Activated CD4-positive, alpha-beta T cell treated with anti-CD3 and anti-CD28 coated beads, Interleukin-10, Interleukin-2, amounts not matched to agents 100 ng/mL and 50 ng/mL, durations not matched to agents 16 hours and 8 hours (primary cell): ENCODE results near the gene ALG2.
"Not testable (repeated sequence)": the region's sequence is repeated elsewhere in the genome, so short reads cannot be mapped to it uniquely, and the experiment has no call there.

Experiments used
- DNase-seq: peaks from one replicate; pipeline ENCODE4 v3.0.0-alpha.2; 2020

The ALG2 gene

DNA sequence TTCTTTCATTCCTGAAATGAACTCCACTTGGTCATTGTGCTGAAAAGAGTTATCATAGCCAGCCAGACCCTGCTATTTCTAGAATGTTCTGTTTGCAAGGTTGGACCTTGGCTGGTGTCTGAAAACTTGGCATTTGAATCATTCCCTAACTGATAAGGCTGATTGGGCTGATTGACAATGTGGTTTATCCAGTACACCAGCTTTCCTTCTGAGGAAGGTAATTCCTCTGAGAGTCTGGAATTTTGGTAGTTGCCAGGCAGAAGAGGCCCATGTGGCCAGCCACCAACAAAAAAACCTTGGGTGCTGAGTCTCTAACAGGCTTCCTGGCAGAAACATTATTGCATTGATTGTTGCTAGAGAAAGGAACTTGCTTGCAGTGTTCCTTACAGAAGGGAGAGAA is 15.6 kb upstream of the ALG2 start:
- no peak for DNase-seq

GRCh38 chr9:99235926-99236634 is 14.3 kb upstream of the ALG2 start:
- DNase-seq: peak; percentile 75

DNA sequence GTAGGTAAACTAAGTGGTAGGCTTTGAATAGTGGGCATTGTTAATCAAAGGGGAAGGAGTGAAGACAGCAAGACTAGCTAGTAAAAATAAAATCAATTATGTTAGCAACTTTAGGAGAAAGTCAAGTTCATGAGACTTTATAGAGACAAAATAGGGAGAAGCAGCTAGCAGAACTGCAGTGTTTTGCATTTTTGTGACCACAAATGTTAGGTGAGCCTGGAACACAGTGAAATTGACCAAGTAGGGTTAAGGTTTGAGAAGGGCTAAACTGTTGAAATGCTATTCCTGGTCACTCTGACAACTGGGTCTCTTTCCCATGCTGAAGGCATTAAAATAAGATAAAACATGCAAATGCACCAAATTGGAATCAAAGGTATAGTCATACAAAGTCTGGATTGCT is 13.3 kb upstream of the ALG2 start:
- no peak for DNase-seq

GRCh38 chr9:99234618-99235017 is 12.9 kb upstream of the ALG2 start:
- DNase-seq: no peak

GRCh38 chr9:99231711-99232110 is 10.0 kb upstream of the ALG2 start:
- DNase-seq: peak; percentile 44

GRCh38 chr9:99230206-99230605 is 8.5 kb upstream of the ALG2 start:
- DNase-seq: no peak

GRCh38 chr9:99226054-99226453 is 4.3 kb upstream of the ALG2 start:
- DNase-seq: no peak

DNA sequence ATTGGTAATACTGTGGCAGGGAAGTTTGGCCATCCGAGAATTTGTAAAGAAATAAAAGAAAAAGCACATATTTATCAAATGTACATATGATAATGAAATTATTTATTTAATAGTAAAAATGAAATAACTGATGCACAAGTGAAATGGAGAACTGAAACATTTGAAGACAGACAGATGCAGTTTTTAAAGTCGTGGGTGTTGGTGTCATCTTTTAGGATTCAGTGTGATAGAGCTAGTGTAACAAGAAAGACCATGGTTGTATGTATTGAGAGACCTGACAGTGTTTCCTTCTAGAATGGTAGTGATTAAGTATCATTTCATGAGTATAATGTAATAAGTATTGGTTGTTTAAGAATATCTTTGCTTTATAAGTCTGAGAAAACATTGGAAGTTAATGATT is 2.7 kb upstream of the ALG2 start:
- DNase-seq: no peak

GRCh38 chr9:99222416-99223270 is 901 bp upstream of the ALG2 start:
- no peak for DNase-seq

GRCh38 chr9:99221266-99221620 is 499 bp downstream of the ALG2 start:
- no peak for DNase-seq

DNA sequence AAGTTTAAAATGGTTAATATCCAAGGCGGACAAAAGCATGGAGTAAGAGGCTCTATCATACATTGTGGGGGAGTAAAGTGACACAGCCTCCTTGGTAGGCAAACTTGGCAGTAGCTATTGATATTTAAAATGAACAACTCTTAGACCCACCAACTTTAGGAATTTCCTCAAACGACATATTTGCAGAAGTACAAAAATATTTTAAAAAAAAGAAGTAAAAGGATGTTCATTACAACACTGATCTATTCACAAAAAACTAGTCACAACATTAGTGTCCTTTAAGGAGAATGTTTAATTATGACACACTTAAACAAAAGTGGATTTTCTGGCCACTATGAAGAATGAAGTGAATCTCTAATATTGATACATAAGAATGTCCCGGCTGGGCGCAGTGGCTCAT is 1.7 kb downstream of the ALG2 start:
- DNase-seq: no peak

- no peak for DNase-seq
Measured at GRCh38 chr9:99216073-99216472, 5.7 kb downstream of the ALG2 start.

DNA sequence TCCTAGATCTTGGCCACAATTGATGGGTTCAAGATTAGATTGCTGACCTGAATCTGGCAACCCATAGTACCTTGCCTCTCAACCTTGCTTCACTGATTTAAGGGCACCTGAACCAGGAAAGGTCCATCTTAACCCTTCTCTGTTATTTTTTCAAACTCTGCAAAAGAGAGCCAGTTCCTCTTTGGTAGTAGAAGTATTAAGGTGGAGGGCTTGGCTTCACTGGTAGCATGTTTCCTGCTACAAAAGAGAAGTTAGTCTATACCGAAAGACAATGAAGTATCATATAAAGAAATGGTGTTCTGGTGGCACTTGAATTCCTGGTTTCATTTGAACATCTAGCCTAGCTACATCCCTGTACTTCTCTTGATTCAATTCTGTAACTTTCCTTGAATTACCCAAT is 8.5 kb downstream of the ALG2 start:
- DNase-seq: no peak

GRCh38 chr9:99211746-99212145 is 10.0 kb downstream of the ALG2 start:
- no peak for DNase-seq

DNA sequence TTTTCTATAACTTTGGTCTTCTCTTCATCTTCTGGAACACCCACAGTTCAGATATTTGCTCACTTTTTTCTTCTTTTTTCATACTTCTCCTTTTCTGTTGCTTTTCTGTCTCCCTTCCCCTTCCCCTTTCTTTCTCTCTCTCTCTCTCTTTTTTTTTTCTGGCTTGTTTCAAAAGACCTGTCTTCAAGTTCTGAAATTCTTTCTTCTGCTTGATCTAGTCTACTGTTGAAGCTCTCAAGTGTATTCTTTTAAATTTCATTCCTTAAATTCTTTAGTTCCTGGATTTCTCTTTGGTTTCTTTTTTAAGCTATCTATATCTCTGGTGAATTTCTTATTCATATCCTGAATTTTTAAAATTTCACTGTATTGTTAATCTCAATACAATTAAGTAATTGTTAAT is 11.2 kb downstream of the ALG2 start:
- no peak for DNase-seq

DNA sequence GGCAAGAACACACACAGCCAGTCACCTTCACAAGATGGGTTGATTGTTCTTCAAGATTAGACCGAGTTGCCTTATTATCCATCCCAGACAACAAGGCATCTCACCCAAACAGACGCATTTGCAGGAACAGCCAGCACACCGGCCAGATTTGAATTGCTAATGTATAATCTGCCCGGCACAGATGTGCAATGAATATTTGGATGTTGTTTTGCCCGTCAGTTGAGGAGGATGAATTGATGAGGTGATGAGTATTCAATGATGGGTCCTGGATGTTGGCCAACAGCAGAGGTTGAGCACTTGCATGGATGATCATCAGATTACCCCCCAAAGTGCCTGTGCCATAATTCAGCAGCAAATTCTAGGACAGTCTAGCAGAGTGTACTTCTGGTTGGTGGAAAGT is 20.1 kb downstream of the ALG2 start:
- DNase-seq: no peak

DNA sequence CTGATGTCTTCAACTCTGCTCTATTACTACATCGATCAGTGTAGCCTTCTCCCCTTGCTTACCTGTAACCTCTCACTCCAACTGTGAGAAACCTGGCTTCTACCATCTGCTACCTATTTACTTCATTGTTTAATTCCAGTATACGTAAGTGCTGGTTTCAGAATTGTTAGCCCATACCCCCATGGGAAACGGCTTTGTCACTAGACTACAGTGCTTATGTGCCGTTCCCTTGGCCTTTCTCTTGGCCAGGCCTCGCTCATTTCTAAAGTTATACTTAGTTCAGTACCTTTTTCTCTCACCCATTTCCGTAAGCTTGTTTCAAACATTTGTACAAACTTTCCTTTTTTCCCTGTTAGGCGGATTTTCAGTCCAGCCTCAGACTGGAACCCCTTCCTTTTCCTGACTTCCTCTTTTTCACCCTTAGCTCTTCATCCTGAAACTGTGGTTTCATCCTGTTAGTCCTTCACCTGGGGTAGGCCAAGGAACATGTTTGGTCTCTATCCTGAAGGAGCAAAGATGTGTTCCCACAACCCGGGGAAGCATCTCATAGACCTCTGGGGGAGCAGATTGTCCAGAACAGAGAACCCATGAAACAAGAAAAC is 21.7 kb downstream of the ALG2 start:
- DNase-seq: no peak

- no peak for DNase-seq
Measured at GRCh38 chr9:99197987-99198386, 23.8 kb downstream of the ALG2 start.

- DNase-seq: no peak
Measured at GRCh38 chr9:99197124-99197630, 24.6 kb downstream of the ALG2 start.

DNA sequence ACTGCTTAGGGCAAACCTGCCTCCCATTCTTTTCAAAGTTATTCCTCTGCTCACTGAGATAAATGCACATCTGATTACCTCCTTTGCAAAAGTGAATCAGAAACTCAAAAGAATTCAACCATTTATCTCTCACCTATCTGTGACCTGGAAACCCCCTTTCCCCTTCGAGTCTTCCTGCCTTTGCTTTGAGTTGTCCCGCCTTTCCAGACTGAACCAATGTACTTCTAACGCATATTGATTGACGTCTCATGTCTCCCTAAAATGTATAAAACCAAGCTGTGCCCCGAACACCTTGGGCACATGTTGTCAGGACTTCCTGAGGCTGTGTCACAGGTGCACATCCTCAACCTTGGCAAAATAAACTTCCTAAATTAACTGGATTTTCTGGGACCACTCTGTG is 25.3 kb downstream of the ALG2 start:
- not testable (repeated sequence) for DNase-seq

DNA sequence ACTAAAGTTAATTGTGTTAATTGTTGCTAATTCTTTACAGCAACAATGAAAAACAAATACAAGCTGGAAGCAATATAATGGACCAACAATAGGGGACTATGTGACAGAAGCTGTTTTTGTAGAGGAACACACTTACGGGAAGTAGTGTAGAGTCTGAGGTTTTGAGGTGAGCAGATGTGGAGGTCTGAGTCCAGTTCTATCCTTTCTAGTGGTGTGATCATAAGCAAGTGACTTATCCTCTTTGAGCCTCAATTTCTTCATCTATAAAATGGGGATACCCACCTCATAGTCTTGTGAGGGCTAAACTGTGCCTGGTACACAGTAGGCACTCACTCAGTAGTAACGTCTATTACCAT is 28.3 kb downstream of the ALG2 start:
- DNase-seq: no peak

- no peak for DNase-seq
Measured at GRCh38 chr9:99192786-99193465, 28.8 kb downstream of the ALG2 start.

GRCh38 chr9:99190597-99191283 is 31.0 kb downstream of the ALG2 start:
- DNase-seq: no peak
